Fibroblast of mammary gland (primary cell): ENCODE data around the gene RPLP1.

Experiments used
- DNase-seq: peaks from one replicate; pipeline ENCODE4 v3.0.0-alpha.2; 2010; ENCODE audit warnings: low read depth
- H3K4me3 ChIP-seq: 2 replicates; pipeline ENCODE4 v1.5.1; 2011; ENCODE audit warnings: low read depth, mild to moderate bottlenecking, low read length, moderate library complexity; ENCODE audit not compliant: control insufficient read depth
- TF ChIP-seq, protein P1 (sequence below): conservative IDR thresholded peaks from 2 replicates; pipeline ENCODE4 v1.5.1; 2011; ENCODE audit warnings: low read depth, low read length, inconsistent platforms; ENCODE audit not compliant: control insufficient read depth, insufficient read depth

Gene RPLP1

GRCh38 chr15:69482686-69483256 is 30.2 kb downstream of the RPLP1 start:
- H3K4me3 ChIP-seq: no peak overlapping the region
- TF ChIP-seq, protein P1, sequence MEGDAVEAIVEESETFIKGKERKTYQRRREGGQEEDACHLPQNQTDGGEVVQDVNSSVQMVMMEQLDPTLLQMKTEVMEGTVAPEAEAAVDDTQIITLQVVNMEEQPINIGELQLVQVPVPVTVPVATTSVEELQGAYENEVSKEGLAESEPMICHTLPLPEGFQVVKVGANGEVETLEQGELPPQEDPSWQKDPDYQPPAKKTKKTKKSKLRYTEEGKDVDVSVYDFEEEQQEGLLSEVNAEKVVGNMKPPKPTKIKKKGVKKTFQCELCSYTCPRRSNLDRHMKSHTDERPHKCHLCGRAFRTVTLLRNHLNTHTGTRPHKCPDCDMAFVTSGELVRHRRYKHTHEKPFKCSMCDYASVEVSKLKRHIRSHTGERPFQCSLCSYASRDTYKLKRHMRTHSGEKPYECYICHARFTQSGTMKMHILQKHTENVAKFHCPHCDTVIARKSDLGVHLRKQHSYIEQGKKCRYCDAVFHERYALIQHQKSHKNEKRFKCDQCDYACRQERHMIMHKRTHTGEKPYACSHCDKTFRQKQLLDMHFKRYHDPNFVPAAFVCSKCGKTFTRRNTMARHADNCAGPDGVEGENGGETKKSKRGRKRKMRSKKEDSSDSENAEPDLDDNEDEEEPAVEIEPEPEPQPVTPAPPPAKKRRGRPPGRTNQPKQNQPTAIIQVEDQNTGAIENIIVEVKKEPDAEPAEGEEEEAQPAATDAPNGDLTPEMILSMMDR: no peak

DNA sequence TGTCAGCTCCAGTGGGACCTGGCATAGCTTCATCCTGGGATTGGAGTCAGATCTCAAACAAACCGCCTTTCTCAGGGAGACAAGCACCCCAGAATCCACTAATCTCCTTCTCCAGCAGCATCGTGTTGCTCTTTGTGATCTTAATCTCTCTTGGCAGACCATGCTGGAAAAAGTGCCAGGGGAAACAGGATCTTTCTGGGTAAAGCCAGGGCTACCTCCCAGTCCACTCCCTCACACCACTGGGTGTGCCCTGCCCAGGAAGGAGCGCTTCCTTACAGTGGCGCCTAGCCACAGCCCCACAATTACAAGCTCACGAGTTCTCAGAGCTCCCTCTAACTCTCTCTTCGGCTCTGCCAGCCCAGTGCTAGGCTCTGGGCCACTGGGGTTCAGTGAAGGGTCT is 32.2 kb downstream of the RPLP1 start:
- no peak overlapping the region for H3K4me3 ChIP-seq
- DNase-seq: no peak
- TF ChIP-seq, protein P1: no peak

More at GRCh38 chr15:69482686-69483256, 30.2 kb downstream of the RPLP1 start:
- DNase-seq: no peak

DNA sequence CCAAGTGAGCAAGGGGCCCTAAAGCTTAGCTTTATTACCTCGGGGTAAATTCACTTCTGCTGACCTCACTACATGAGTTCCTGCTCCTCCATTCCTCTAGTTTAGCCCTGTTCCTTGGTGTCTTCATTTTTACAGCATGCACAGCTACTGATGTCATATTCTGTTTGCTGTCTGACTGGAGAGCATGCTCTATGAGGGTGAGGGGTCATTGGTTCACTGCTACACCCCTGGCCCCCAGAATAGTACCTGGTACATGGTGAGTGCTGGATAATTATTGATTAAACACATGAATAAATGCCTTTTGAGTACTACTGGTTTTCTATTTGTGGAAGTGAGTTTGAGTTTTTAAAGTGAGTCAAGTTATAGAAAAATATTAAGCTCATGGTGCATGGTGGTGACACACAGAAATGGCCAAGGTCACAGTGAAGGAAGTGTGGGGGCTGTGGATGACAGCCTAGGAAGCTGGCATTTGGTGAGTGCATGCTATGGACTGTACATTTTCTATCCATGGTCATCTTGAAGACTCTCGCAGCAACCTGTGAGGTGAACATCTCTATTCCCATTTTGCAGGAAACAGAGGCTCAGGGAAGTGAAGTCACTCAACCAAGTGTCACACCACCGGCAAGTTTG is 34.0 kb downstream of the RPLP1 start:
- no peak for DNase-seq
- no peak overlapping the region for H3K4me3 ChIP-seq
- TF ChIP-seq, protein P1: no peak

DNA sequence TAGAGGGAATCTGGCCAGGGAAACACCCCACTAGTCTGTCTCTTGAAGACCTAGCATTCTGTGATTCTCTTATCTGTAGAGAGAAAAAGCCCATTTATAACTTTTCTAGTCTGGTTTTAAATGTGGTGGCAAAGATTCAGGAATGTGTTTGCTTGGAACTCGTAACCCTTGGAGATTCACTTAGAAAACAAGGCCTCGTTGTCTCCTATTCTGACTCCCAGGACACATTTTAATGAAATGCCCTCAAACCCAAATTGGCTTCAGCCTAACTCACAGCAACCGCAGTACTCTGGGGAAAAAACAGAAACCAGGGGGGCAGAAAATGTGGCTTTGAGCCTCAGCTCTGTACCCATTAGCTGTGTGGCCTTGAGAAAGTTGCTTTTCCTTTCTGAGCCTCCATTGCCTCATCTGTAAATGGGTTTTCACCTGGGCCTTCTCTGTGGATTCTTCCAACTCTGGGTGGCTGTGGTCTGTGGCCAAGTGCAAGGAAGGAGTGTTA is 36.5 kb downstream of the RPLP1 start:
- TF ChIP-seq, protein P1: no peak
- DNase-seq: no peak
- no peak overlapping the region for H3K4me3 ChIP-seq

- TF ChIP-seq, protein P1: no peak
- H3K4me3 ChIP-seq: no peak overlapping the region
- DNase-seq: no peak
These were observed 37.9 kb downstream of the RPLP1 start for GRCh38 chr15:69490356-69491037.

DNA sequence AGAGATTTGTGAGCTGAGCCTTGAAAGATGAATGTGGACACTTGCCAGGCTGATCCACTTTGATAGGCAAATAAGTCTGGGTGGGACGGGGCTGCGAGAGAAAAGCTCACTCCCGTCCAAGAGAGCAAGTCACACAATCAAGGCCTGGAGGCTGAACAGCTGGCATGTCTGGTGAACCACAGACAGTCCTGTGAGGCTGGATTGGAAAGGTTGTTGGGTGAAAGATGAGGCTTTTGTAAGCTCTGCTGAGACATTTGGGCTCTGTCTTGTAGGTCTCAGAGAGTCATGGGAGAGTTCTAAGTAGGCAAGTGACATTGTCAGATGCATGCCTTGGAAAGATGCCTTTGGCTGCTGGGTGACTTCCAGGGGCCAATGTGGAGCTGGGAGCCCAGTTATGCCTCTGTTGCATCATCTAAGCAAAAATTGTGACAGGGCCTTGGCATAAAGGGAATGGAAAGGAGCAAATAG is 38.5 kb downstream of the RPLP1 start:
- DNase-seq: no peak
- no peak overlapping the region for H3K4me3 ChIP-seq
- TF ChIP-seq, protein P1: no peak
